ENCODE measurements around the gene CFAP91. TPM values are rescaled to one million over a fixed set of nuclear protein-coding genes. Genes with fewer than 3 reads are reported as not detected.

Gene CFAP91
- total RNA-seq, result 0.38 TPM in 1 of 2 replicates, not detected in the other

GRCh38 chr3:119702530-119703527 is at the start of gene CFAP91:
CFAP91 (plus strand) TSS chr3:119703022; CDS start chr3:119703099, 77 bp downstream.

GRCh38 chr3:119660474-119661440 is 42.1 kb upstream of the CFAP91 start, which contains the start of gene POPDC2:
POPDC2 (minus strand) TSS chr3:119660589; CDS start chr3:119660423, 166 bp downstream.

GRCh38 chr3:119676771-119677640 is 25.8 kb upstream of the CFAP91 start, which contains the start of gene COX17:
COX17 (minus strand) TSS chr3:119677406; CDS start chr3:119677310, 96 bp downstream.

Other genes with a start within 250 kb of the CFAP91 start
- 22.2 and 53.9 TPM in 2 replicates for gene TMEM39A, start 239.4 kb upstream of the CFAP91 start, total RNA-seq
- 9.6 and 29.3 TPM in 2 replicates for gene POGLUT1, start 234.1 kb upstream of the CFAP91 start, total RNA-seq
- gene TIMMDC1, start 204.5 kb upstream of the CFAP91 start, total RNA-seq, result 28.2 and 31.4 TPM in 2 replicates
- 0.06 TPM in 1 of 2 replicates, not detected in the other for gene CD80, start 143.4 kb upstream of the CFAP91 start, total RNA-seq
- 7.1 and 12.3 TPM in 2 replicates for gene ADPRH, start 123.5 kb upstream of the CFAP91 start, total RNA-seq
- 1.8 and 20.3 TPM in 2 replicates for gene PLA1A, start 105.1 kb upstream of the CFAP91 start, total RNA-seq
- gene POPDC2, start 42.4 kb upstream of the CFAP91 start, total RNA-seq, result 0.16 and 0.76 TPM in 2 replicates
- gene COX17, start 25.6 kb upstream of the CFAP91 start, total RNA-seq, result 22.7 and 26.5 TPM in 2 replicates
- gene NR1I2, start 79.1 kb downstream of the CFAP91 start, total RNA-seq, result under 0.01 TPM in 1 of 2 replicates, not detected in the other